ENCODE measurements around the gene LYRM2. TPM values are rescaled to one million over a fixed set of nuclear protein-coding genes. Genes with fewer than 3 reads are reported as not detected.

The LYRM2 gene
- total and polyA plus RNA-seq, 2 experiments from 2014 or later: 38.5 to 66.3 TPM

- Histone ChIP-seq H3K4me3 (no peak overlapping the region), H3K9me3 (ENCODE audit: low read depth) (no peaks in the 10 kb centered on the region), H2AFZ (no peak overlapping the region), H3K79me2 (no peaks in the 10 kb centered on the region), H3K9me2 (replicated peaks; ENCODE audit: insufficient read depth) (no peaks in the 10 kb centered on the region), H3K4me1 (ENCODE audit: insufficient read depth) (peaks cover 15% of the 10 kb centered on the region), H3K27me3 (no peaks in the 10 kb centered on the region), H4K20me1 (ENCODE audit: insufficient read depth, poor library complexity, severe bottlenecking) (no peaks in the 10 kb centered on the region), H3K36me3 (replicated peaks; ENCODE audit: insufficient read depth, low read depth) (no peaks in the 10 kb centered on the region), H3K27ac (peak overlapping the region; percentile 35), H3K4me2 (peak overlapping the region; percentile 62)
- 95% methylated on average over 16 of the region's 16 CpGs for WGBS (ENCODE audit: low lambda C conversion rate, missing lambda C conversion rate)
- no peak for DNase-seq (ENCODE audit: low spot score)
- no peak for TF ChIP-seq CTCF (IDR thresholded peaks at IDR 0.05; ENCODE audit: poor library complexity)
- TF ChIP-seq EZH2phosphoT487 (IDR thresholded peaks at IDR 0.05; ENCODE audit: low read depth, severe bottlenecking, unreplicated experiment): no peak
- no peak for TF ChIP-seq EZH2 (IDR thresholded peaks at IDR 0.05; ENCODE audit: borderline replicate concordance)
Measured at GRCh38 chr6:89566930-89567629, 71.5 kb downstream of the LYRM2 start.

- Histone ChIP-seq H3K9me2 (replicated peaks; ENCODE audit: insufficient read depth) (no peaks in the 10 kb centered on the region), H3K9me3 (ENCODE audit: low read depth) (no peaks in the 10 kb centered on the region), H3K79me2 (no peaks in the 10 kb centered on the region), H3K4me2 (no peak overlapping the region), H4K20me1 (ENCODE audit: insufficient read depth, poor library complexity, severe bottlenecking) (no peaks in the 10 kb centered on the region), H3K36me3 (replicated peaks; ENCODE audit: insufficient read depth, low read depth) (no peaks in the 10 kb centered on the region), H3K4me1 (ENCODE audit: insufficient read depth) (peaks cover 23% of the 10 kb centered on the region), H3K27me3 (no peaks in the 10 kb centered on the region), H3K4me3 (no peak overlapping the region), H2AFZ (no peak overlapping the region), H3K27ac (no peak overlapping the region)
- 92% methylated on average over 10 of the region's 10 CpGs for WGBS (ENCODE audit: low lambda C conversion rate, missing lambda C conversion rate)
- no peak for TF ChIP-seq EZH2phosphoT487 (IDR thresholded peaks at IDR 0.05; ENCODE audit: low read depth, severe bottlenecking, unreplicated experiment)
- TF ChIP-seq CTCF (IDR thresholded peaks at IDR 0.05; ENCODE audit: poor library complexity): no peak
- no peak for TF ChIP-seq EZH2 (IDR thresholded peaks at IDR 0.05; ENCODE audit: borderline replicate concordance)
- no peak for DNase-seq (ENCODE audit: low spot score)
Measured at GRCh38 chr6:89566008-89566800, 72.3 kb downstream of the LYRM2 start.

GRCh38 chr6:89564752-89565427 lies 73.7 kb downstream of the LYRM2 start:
- H3K4me1 ChIP-seq (ENCODE audit: insufficient read depth): peaks cover 30% of the 10 kb centered on the region
- peak; percentile 40 for DNase-seq (ENCODE audit: low spot score)
- H4K20me1 ChIP-seq (ENCODE audit: insufficient read depth, poor library complexity, severe bottlenecking): no peaks in the 10 kb centered on the region
- H3K79me2 ChIP-seq: no peaks in the 10 kb centered on the region
- H3K36me3 ChIP-seq (replicated peaks; ENCODE audit: insufficient read depth, low read depth): no peaks in the 10 kb centered on the region
- H3K27ac ChIP-seq: no peak overlapping the region
- TF ChIP-seq EZH2 (IDR thresholded peaks at IDR 0.05; ENCODE audit: borderline replicate concordance) (no peak), EZH2phosphoT487 (IDR thresholded peaks at IDR 0.05; ENCODE audit: low read depth, severe bottlenecking, unreplicated experiment) (no peak), CTCF (IDR thresholded peaks at IDR 0.05; ENCODE audit: poor library complexity) (no peak)
- no peaks in the 10 kb centered on the region for H3K9me3 ChIP-seq (ENCODE audit: low read depth)
- H3K27me3 ChIP-seq: no peaks in the 10 kb centered on the region
- H3K4me3 ChIP-seq: no peak overlapping the region
- H3K4me2 ChIP-seq: no peak overlapping the region
- no peak overlapping the region for H2AFZ ChIP-seq
- H3K9me2 ChIP-seq (replicated peaks; ENCODE audit: insufficient read depth): no peaks in the 10 kb centered on the region
- 31% methylated on average over 8 of the region's 8 CpGs for WGBS (ENCODE audit: low lambda C conversion rate, missing lambda C conversion rate)

All from hepatocyte (in vitro differentiated cells).